Heart left ventricle (tissue), 16 donors: ENCODE results near the gene ATCAY. TPM values are rescaled to one million over a fixed set of nuclear protein-coding genes. Genes with fewer than 3 reads are reported as not detected.

Experiments used
- ATAC-seq, 4 donors: fragments of 200-7000 bp; cut with Tn5 transposase; one replicate each; pipeline ENCODE4 v1.9.1; 2020 to 2022; ENCODE audit warnings: moderate library complexity in 4 of 4, mild to moderate bottlenecking in 3 of 4, moderate number of reproducible peaks in 1 of 4
- DNase-seq, 5 donors: peaks; one replicate each; pipeline ENCODE4 v3.0.0-alpha.2; 2020
- H3K27ac ChIP-seq, 12 donors: fragments of 200-600 bp; sonication (generic) in 4 of 12; one replicate each; pipeline versions ENCODE4 v1.5.0 to v1.8.0; 2016 to 2022; ENCODE audit warnings: mild to moderate bottlenecking in 2 of 12
- H3K27me3 ChIP-seq, 9 donors: fragments of 200-600 bp; sonication (generic) in 2 of 9; one replicate each; pipeline versions ENCODE4 v1.5.1 to v1.8.0; 2016 to 2022; ENCODE audit warnings: mild to moderate bottlenecking in 3 of 9
- H3K36me3 ChIP-seq, 9 donors: fragments of 200-600 bp; sonication (generic) in 2 of 9; one replicate each; pipeline versions ENCODE4 v1.5.0 to v1.8.0; 2018 to 2022; ENCODE audit warnings: mild to moderate bottlenecking in 2 of 9
- H3K4me1 ChIP-seq, 12 donors: fragments of 200-600 bp; sonication (generic) in 4 of 12; one replicate each; pipeline versions ENCODE4 v1.5.0 to v1.8.0; 2016 to 2022; ENCODE audit warnings: mild to moderate bottlenecking in 3 of 12
- H3K4me3 ChIP-seq, 12 donors: fragments of 200-600 bp; sonication (generic) in 4 of 12; one replicate each; pipeline versions ENCODE4 v1.5.0 to v1.8.0; 2017 to 2022; ENCODE audit warnings: mild to moderate bottlenecking in 9 of 12, moderate library complexity in 4 of 12
- H3K9me3 ChIP-seq, 12 donors: fragments of 200-600 bp; sonication (generic) in 4 of 12; one replicate each; pipeline versions ENCODE4 v1.5.0 to v1.8.0; 2016 to 2022; ENCODE audit warnings: mild to moderate bottlenecking in 1 of 12
- POLR2A ChIP-seq, 2 donors: fragments of 450-650 bp; IDR thresholded peaks; one replicate each; pipeline ENCODE4 v1.6.1; 2017; ENCODE audit warnings: antibody characterized with exemption in 2 of 2, mild to moderate bottlenecking in 2 of 2, moderate library complexity in 2 of 2
- WGBS, 4 donors: extraction: QIAGEN DNeasy Blood & Tissue Kit in 2 of 4; methylation state at CpG; one replicate each; pipeline versions ENCODE4 v1.1.5 to v1.1.7; 2013 to 2018; 5-methylcytosine and 5-hydroxymethylcytosine counted together
- intact Hi-C, 10 donors: fragments of 100-400 bp; cut with DNase I; formaldehyde crosslinking; loops; one replicate each; pipeline versions ENCODE4 v1.11.1 to v1.14.2; 2022
- polyA plus RNA-seq, 2 donors: library from polyadenylated mRNA; stranded (reverse); fragments of 200-250 nt; gene quantifications; one replicate each; pipeline ENCODE4 v1.2.3, GENCODE V29; 2013
- total RNA-seq, 9 donors: library from RNA; depleted of rRNA in 2 of 9; stranded (reverse); fragments of >200 nt in 2 of 9; fragmentation: NEBNext Ultra II Directional in 3 of 9; extraction: Animal tissue kit (Norgen Biotek cat#: 25700) in 3 of 9; gene quantifications; one replicate each; pipeline versions ENCODE4 v1.1.0 to v1.2.4, GENCODE V29; 2016 to 2023
- TF ChIP-seq, protein P1 (sequence below), 12 donors: fragments of 200-600 bp; sonication (generic) in 4 of 12; IDR thresholded peaks; one replicate each; pipeline versions ENCODE4 v1.5.0 to v1.8.0; 2018 to 2022; ENCODE audit warnings: antibody characterized with exemption in 12 of 12, mild to moderate bottlenecking in 5 of 12
- donor health status: ischemic (EF 13 %, LVEDD 7.1; RV severe dilation, severe dysfunction).
- donor health status: healthy with polysubstance abuse.
- donor health status: DM: no; HTN: yes; CAD: no.
- donor health status: DM: no; HTN: no; CAD: no.
- donor health status: ischemic (EF 25% LVEDD 6.9; RV normal size, moderate dysfunction).
- donor health status: ischemic (EF 25% LVEDD 5.7; RV mildly dilated, moderate dysfunction).
- donor health status: healthy.
- donor health status: DM: yes; HTN: yes; CAD: no.
- donor health status: ischemic (EF 35%, LVEDD 5.7; RV mildly dilated, moderate dysfunction).
- donor health status: nonischemic (EF 11% LVEDD 7.7; RV severe dilation, severe dysfunction).
- donor health status: DM: yes; HTN: yes; CAD: no.
- donor health status: PGD.
- donor health status: ischemic (EF 29% LVEDD 5.4; RV normal size, mild dysfunction).
- donor health status: nonischemic (EF 23%, LVEDD 6.1; RV moderate dilation, normal function).

ATCAY gene
- total and polyA plus RNA-seq, 11 donors = not detected

DNA sequence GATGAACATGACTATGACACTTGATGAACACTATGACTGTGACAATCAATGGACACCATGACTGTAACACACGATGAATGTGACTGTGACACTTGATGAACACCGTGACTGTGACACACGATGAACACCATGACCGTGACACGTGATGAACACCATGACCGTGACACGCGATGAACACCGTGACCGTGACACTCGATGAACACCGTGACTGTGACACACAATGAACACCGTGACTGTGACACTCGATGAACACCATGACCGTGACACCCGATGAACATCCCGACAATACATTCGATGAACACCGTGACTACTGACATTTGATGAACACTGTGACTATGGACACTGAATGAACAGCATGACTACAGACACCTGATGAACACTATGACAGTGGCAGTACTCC is 42.6 kb upstream of the ATCAY start:
- intact Hi-C loops = no loop called here
- Histone ChIP-seq H3K9me3 (no peaks in the 10 kb centered on the region), H3K27me3 (peaks cover 0 to 4% (median 0%) of the 10 kb centered on the region in 9 donors), H3K36me3 (no peaks in the 10 kb centered on the region), H3K4me3 (no peak overlapping the region), H3K4me1 (no peaks in the 10 kb centered on the region), H3K27ac (no peak overlapping the region)
- TF ChIP-seq, protein P1, sequence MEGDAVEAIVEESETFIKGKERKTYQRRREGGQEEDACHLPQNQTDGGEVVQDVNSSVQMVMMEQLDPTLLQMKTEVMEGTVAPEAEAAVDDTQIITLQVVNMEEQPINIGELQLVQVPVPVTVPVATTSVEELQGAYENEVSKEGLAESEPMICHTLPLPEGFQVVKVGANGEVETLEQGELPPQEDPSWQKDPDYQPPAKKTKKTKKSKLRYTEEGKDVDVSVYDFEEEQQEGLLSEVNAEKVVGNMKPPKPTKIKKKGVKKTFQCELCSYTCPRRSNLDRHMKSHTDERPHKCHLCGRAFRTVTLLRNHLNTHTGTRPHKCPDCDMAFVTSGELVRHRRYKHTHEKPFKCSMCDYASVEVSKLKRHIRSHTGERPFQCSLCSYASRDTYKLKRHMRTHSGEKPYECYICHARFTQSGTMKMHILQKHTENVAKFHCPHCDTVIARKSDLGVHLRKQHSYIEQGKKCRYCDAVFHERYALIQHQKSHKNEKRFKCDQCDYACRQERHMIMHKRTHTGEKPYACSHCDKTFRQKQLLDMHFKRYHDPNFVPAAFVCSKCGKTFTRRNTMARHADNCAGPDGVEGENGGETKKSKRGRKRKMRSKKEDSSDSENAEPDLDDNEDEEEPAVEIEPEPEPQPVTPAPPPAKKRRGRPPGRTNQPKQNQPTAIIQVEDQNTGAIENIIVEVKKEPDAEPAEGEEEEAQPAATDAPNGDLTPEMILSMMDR (IDR thresholded peaks at IDR 0.05) = no peak
- TF ChIP-seq POLR2A (IDR thresholded peaks at IDR 0.05) = no peak
- 94 to 97% (median 96%) methylated on average over 19 of the region's 19 CpGs for WGBS, 4 donors
- no peak for ATAC-seq
- DNase-seq = no peak

DNA sequence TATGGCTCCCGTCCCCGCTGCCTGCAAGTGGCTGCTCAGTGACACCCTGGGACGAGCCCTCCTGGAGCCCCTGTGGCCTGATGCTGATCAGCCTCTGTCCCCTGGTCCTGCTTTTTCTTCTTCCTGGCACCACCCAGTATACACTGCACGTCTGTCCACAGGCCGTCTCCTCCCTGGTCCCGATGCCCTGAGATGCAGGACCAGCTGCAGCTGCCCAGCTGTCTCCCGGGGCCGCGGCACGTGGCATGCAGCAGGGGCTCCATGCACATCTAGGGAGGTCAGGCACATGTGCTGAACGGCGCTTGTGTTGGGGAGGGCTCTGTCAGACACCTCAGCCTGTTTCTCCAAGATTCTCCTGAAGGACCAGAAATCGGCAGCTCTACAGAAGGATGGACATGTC is 41.8 kb upstream of the ATCAY start:
- 78 to 86% (median 82%) methylated on average over 4 to 13 of the region's 13 CpGs for WGBS, 4 donors

DNA sequence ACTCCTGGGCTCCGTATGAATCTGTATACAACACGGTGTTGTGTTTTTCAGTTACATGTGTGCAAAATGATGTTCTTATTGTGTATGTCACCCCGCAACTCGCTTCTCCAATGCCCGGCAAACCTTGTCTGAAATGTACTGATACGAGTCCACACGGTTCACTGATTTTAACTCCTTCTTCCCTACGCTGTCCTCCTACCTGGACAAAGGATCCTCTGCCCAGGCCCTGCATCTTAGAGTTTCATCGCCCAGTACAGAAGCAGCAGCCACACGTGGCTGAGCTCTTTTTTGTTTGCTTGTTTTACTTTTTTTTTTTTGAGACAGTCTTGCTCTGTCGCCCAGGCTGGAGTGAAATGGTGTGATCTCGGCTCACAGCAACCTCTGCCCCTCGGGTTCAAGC is 40.5 kb upstream of the ATCAY start:
- intact Hi-C loops = no loop called here
- H3K36me3 ChIP-seq = no peaks in the 10 kb centered on the region
- no peak overlapping the region for H3K27ac ChIP-seq
- no peaks in the 10 kb centered on the region for H3K9me3 ChIP-seq
- no peak overlapping the region for H3K4me3 ChIP-seq
- no peaks in the 10 kb centered on the region for H3K27me3 ChIP-seq
- TF ChIP-seq, protein P1 (IDR thresholded peaks at IDR 0.05) = no peak
- no peak for TF ChIP-seq POLR2A (IDR thresholded peaks at IDR 0.05)
- no peak for DNase-seq
- ATAC-seq = no peak
- 69 to 77% (median 73%) methylated on average over 13 of the region's 13 CpGs for WGBS, 4 donors
- no peaks in the 10 kb centered on the region for H3K4me1 ChIP-seq

More for the DNA sequence above, 41.8 kb upstream of the ATCAY start:
- Histone ChIP-seq H3K4me3 (no peak overlapping the region), H3K27me3 (peaks cover 0 to 2% (median 0%) of the 10 kb centered on the region in 9 donors), H3K36me3 (no peaks in the 10 kb centered on the region), H3K9me3 (no peaks in the 10 kb centered on the region), H3K27ac (no peak overlapping the region), H3K4me1 (no peaks in the 10 kb centered on the region)
- TF ChIP-seq, protein P1 (IDR thresholded peaks at IDR 0.05) = no peak
- no peak for TF ChIP-seq POLR2A (IDR thresholded peaks at IDR 0.05)
- DNase-seq = no peak
- intact Hi-C loops = no loop called here
- peak in 1 of 4 donors; percentile 39 for ATAC-seq

DNA sequence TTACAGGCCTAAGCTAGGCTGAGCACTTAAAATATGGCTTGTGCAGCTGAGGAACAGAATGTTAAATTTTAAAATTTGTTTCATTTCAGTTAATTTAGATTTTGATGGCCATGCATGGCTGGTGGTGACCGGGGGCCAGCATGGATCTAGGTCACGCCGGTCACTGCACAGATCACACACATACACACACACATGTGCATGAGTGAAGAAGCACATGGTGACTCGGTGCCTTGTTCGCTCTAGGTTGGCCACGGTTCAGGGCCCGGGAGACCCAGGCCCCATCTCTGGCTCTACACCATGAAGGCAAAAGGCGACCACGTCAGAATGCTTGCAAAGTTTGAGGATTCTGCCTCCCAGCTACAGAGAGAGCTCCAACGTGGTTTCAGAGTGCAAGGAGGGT is 39.7 kb upstream of the ATCAY start:
- no peak for ATAC-seq
- H3K9me3 ChIP-seq = no peaks in the 10 kb centered on the region
- H3K27me3 ChIP-seq = no peaks in the 10 kb centered on the region
- H3K4me1 ChIP-seq = no peaks in the 10 kb centered on the region
- no peak overlapping the region for H3K4me3 ChIP-seq
- H3K27ac ChIP-seq = no peak overlapping the region
- 87 to 91% (median 89%) methylated on average over 8 to 10 of the region's 10 CpGs for WGBS, 4 donors
- intact Hi-C loops = no loop called here
- TF ChIP-seq POLR2A (IDR thresholded peaks at IDR 0.05) = no peak
- TF ChIP-seq, protein P1 (IDR thresholded peaks at IDR 0.05) = no peak
- H3K36me3 ChIP-seq = no peaks in the 10 kb centered on the region
- no peak for DNase-seq
